Heart left ventricle (tissue), 16 donors: ENCODE results near the gene TLCD1. TPM values are rescaled to one million over a fixed set of nuclear protein-coding genes. Genes with fewer than 3 reads are reported as not detected.
A peak's percentile ranks its signal among the peaks of the same experiment; 100 is the strongest.

Experiments
- ATAC-seq, 4 donors: fragments of 200-7000 bp; cut with Tn5 transposase; one replicate each; pipeline ENCODE4 v1.9.1; 2020 to 2022; ENCODE audit warnings: moderate library complexity in 4 of 4, mild to moderate bottlenecking in 3 of 4, moderate number of reproducible peaks in 1 of 4
- DNase-seq, 5 donors: peaks; one replicate each; pipeline ENCODE4 v3.0.0-alpha.2; 2020
- H3K27ac ChIP-seq, 12 donors: fragments of 200-600 bp; sonication (generic) in 4 of 12; one replicate each; pipeline versions ENCODE4 v1.5.0 to v1.8.0; 2016 to 2022; ENCODE audit warnings: mild to moderate bottlenecking in 2 of 12
- H3K27me3 ChIP-seq, 9 donors: fragments of 200-600 bp; sonication (generic) in 2 of 9; one replicate each; pipeline versions ENCODE4 v1.5.1 to v1.8.0; 2016 to 2022; ENCODE audit warnings: mild to moderate bottlenecking in 3 of 9
- H3K36me3 ChIP-seq, 9 donors: fragments of 200-600 bp; sonication (generic) in 2 of 9; one replicate each; pipeline versions ENCODE4 v1.5.0 to v1.8.0; 2018 to 2022; ENCODE audit warnings: mild to moderate bottlenecking in 2 of 9
- H3K4me1 ChIP-seq, 12 donors: fragments of 200-600 bp; sonication (generic) in 4 of 12; one replicate each; pipeline versions ENCODE4 v1.5.0 to v1.8.0; 2016 to 2022; ENCODE audit warnings: mild to moderate bottlenecking in 3 of 12
- H3K4me3 ChIP-seq, 12 donors: fragments of 200-600 bp; sonication (generic) in 4 of 12; one replicate each; pipeline versions ENCODE4 v1.5.0 to v1.8.0; 2017 to 2022; ENCODE audit warnings: mild to moderate bottlenecking in 9 of 12, moderate library complexity in 4 of 12
- H3K9me3 ChIP-seq, 12 donors: fragments of 200-600 bp; sonication (generic) in 4 of 12; one replicate each; pipeline versions ENCODE4 v1.5.0 to v1.8.0; 2016 to 2022; ENCODE audit warnings: mild to moderate bottlenecking in 1 of 12
- POLR2A ChIP-seq, 2 donors: fragments of 450-650 bp; IDR thresholded peaks; one replicate each; pipeline ENCODE4 v1.6.1; 2017; ENCODE audit warnings: antibody characterized with exemption in 2 of 2, mild to moderate bottlenecking in 2 of 2, moderate library complexity in 2 of 2
- WGBS, 4 donors: extraction: QIAGEN DNeasy Blood & Tissue Kit in 2 of 4; methylation state at CpG; one replicate each; pipeline versions ENCODE4 v1.1.5 to v1.1.7; 2013 to 2018; 5-methylcytosine and 5-hydroxymethylcytosine counted together
- intact Hi-C, 10 donors: fragments of 100-400 bp; cut with DNase I; formaldehyde crosslinking; loops; one replicate each; pipeline versions ENCODE4 v1.11.1 to v1.14.2; 2022
- polyA plus RNA-seq, 2 donors: library from polyadenylated mRNA; stranded (reverse); fragments of 200-250 nt; gene quantifications; one replicate each; pipeline ENCODE4 v1.2.3, GENCODE V29; 2013
- total RNA-seq, 9 donors: library from RNA; depleted of rRNA in 2 of 9; stranded (reverse); fragments of >200 nt in 2 of 9; fragmentation: NEBNext Ultra II Directional in 3 of 9; extraction: Animal tissue kit (Norgen Biotek cat#: 25700) in 3 of 9; gene quantifications; one replicate each; pipeline versions ENCODE4 v1.1.0 to v1.2.4, GENCODE V29; 2016 to 2023
- TF ChIP-seq, protein P1 (sequence below), 12 donors: fragments of 200-600 bp; sonication (generic) in 4 of 12; IDR thresholded peaks; one replicate each; pipeline versions ENCODE4 v1.5.0 to v1.8.0; 2018 to 2022; ENCODE audit warnings: antibody characterized with exemption in 12 of 12, mild to moderate bottlenecking in 5 of 12
- donor health status: ischemic (EF 13 %, LVEDD 7.1; RV severe dilation, severe dysfunction).
- donor health status: healthy with polysubstance abuse.
- donor health status: DM: no; HTN: yes; CAD: no.
- donor health status: DM: no; HTN: no; CAD: no.
- donor health status: ischemic (EF 25% LVEDD 6.9; RV normal size, moderate dysfunction).
- donor health status: ischemic (EF 25% LVEDD 5.7; RV mildly dilated, moderate dysfunction).
- donor health status: healthy.
- donor health status: DM: yes; HTN: yes; CAD: no.
- donor health status: ischemic (EF 35%, LVEDD 5.7; RV mildly dilated, moderate dysfunction).
- donor health status: nonischemic (EF 11% LVEDD 7.7; RV severe dilation, severe dysfunction).
- donor health status: DM: yes; HTN: yes; CAD: no.
- donor health status: PGD.
- donor health status: ischemic (EF 29% LVEDD 5.4; RV normal size, mild dysfunction).
- donor health status: nonischemic (EF 23%, LVEDD 6.1; RV moderate dilation, normal function).

The TLCD1 gene
- total and polyA plus RNA-seq, 11 donors, result 0.52 to 11.7 (median 1.8) TPM

GRCh38 chr17:28733346-28733745 lies 7.3 kb upstream of the TLCD1 start:
- Histone ChIP-seq H3K4me3 (no peak overlapping the region), H3K4me1 (peaks cover 0 to 9% (median 0%) of the 10 kb centered on the region in 12 donors), H3K9me3 (no peaks in the 10 kb centered on the region), H3K27me3 (peaks cover 0 to under 1% (median 0%) of the 10 kb centered on the region in 9 donors), H3K27ac (no peak overlapping the region), H3K36me3 (no peaks in the 10 kb centered on the region)
- no peak for TF ChIP-seq POLR2A (IDR thresholded peaks at IDR 0.05)
- TF ChIP-seq, protein P1, sequence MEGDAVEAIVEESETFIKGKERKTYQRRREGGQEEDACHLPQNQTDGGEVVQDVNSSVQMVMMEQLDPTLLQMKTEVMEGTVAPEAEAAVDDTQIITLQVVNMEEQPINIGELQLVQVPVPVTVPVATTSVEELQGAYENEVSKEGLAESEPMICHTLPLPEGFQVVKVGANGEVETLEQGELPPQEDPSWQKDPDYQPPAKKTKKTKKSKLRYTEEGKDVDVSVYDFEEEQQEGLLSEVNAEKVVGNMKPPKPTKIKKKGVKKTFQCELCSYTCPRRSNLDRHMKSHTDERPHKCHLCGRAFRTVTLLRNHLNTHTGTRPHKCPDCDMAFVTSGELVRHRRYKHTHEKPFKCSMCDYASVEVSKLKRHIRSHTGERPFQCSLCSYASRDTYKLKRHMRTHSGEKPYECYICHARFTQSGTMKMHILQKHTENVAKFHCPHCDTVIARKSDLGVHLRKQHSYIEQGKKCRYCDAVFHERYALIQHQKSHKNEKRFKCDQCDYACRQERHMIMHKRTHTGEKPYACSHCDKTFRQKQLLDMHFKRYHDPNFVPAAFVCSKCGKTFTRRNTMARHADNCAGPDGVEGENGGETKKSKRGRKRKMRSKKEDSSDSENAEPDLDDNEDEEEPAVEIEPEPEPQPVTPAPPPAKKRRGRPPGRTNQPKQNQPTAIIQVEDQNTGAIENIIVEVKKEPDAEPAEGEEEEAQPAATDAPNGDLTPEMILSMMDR (IDR thresholded peaks at IDR 0.05), result no peak
- DNase-seq, result no peak
- intact Hi-C loops, result no loop called here
- no peak for ATAC-seq
- WGBS, 4 donors, result 83 to 91% (median 89%) methylated on average over 1 of the region's 1 CpG

- TF ChIP-seq, protein P1 (IDR thresholded peaks at IDR 0.05), result no peak
- no peak for TF ChIP-seq POLR2A (IDR thresholded peaks at IDR 0.05)
- Histone ChIP-seq H3K36me3 (peaks cover 0 to 3% (median 0%) of the 10 kb centered on the region in 9 donors), H3K4me1 (peaks cover 0 to 36% (median 23%) of the 10 kb centered on the region in 12 donors), H3K27me3 (peaks cover 0 to 4% (median 0%) of the 10 kb centered on the region in 9 donors), H3K4me3 (no peak overlapping the region), H3K27ac (no peak overlapping the region), H3K9me3 (no peaks in the 10 kb centered on the region)
- DNase-seq (no peak), ATAC-seq (no peak)
- 86 to 91% (median 88%) methylated on average over 11 of the region's 11 CpGs for WGBS, 4 donors
- intact Hi-C loops, result loop anchor here in 7 of 10 donors (2.0 to 10.0 kb wide), 11 partner anchors 13 to 565 kb away; partner anchors contain the start of genes PHF12 (in 2 of the 7), TRAF4 (in 2 of the 7) and NUFIP2 (in 1 of the 7)
Observed at GRCh38 chr17:28729950-28730330, 3.9 kb upstream of the TLCD1 start.

- TF ChIP-seq, protein P1 (IDR thresholded peaks at IDR 0.05), result peak in 1 of 12 donors; percentile 2
- TF ChIP-seq POLR2A (IDR thresholded peaks at IDR 0.05), result peak in 1 of 2 donors; percentile 75
- Histone ChIP-seq H3K36me3 (peaks cover 0 to 16% (median 12%) of the 10 kb centered on the region in 9 donors), H3K4me3 (peak within 1 kb of the TSS; percentile 54 to 90 (median 82)), H3K4me1 (peaks cover 0 to 40% (median 23%) of the 10 kb centered on the region in 12 donors), H3K27me3 (peaks cover 0 to 4% (median 0%) of the 10 kb centered on the region in 9 donors), H3K9me3 (no peaks in the 10 kb centered on the region), H3K27ac (peak within 1 kb of the TSS; percentile 89 to 98 (median 97))
- ATAC-seq (peak; percentile 76 to 88 (median 84)), DNase-seq (peak; percentile 94 to 97 (median 95))
- WGBS, 4 donors, result 0 to 1% (median 0%) methylated on average over 50 to 64 of the region's 64 CpGs
- intact Hi-C loops, result loop anchor here in 7 of 10 donors (1.0 to 10.0 kb wide), 12 partner anchors 14 to 566 kb away; partner anchors contain the start of genes PHF12 (in 2 of the 7), TRAF4 (in 2 of the 7) and NUFIP2 (in 1 of the 7)
Observed at GRCh38 chr17:28728364-28729200, 2.5 kb upstream of the TLCD1 start, which contains the start of gene NEK8. NEK8 (plus strand) TSS chr17:28728788; CDS start chr17:28728814, 26 bp downstream.
